Measurements from ENCODE around the gene ZNF646. TPM values are rescaled to one million over a fixed set of nuclear protein-coding genes. Genes with fewer than 3 reads are reported as not detected.
A peak's percentile ranks its signal among the peaks of the same experiment; 100 is the strongest.

Gene ZNF646
- total and polyA plus RNA-seq, 2 of the 13 experiments (the other 11 are each of a cell fraction or from before 2014, with no cell fraction given), result 3.4 to 10.9 TPM

GRCh38 chr16:31033709-31034492 lies 40.3 kb upstream of the ZNF646 start (continued):
- TF ChIP-seq, protein P1, sequence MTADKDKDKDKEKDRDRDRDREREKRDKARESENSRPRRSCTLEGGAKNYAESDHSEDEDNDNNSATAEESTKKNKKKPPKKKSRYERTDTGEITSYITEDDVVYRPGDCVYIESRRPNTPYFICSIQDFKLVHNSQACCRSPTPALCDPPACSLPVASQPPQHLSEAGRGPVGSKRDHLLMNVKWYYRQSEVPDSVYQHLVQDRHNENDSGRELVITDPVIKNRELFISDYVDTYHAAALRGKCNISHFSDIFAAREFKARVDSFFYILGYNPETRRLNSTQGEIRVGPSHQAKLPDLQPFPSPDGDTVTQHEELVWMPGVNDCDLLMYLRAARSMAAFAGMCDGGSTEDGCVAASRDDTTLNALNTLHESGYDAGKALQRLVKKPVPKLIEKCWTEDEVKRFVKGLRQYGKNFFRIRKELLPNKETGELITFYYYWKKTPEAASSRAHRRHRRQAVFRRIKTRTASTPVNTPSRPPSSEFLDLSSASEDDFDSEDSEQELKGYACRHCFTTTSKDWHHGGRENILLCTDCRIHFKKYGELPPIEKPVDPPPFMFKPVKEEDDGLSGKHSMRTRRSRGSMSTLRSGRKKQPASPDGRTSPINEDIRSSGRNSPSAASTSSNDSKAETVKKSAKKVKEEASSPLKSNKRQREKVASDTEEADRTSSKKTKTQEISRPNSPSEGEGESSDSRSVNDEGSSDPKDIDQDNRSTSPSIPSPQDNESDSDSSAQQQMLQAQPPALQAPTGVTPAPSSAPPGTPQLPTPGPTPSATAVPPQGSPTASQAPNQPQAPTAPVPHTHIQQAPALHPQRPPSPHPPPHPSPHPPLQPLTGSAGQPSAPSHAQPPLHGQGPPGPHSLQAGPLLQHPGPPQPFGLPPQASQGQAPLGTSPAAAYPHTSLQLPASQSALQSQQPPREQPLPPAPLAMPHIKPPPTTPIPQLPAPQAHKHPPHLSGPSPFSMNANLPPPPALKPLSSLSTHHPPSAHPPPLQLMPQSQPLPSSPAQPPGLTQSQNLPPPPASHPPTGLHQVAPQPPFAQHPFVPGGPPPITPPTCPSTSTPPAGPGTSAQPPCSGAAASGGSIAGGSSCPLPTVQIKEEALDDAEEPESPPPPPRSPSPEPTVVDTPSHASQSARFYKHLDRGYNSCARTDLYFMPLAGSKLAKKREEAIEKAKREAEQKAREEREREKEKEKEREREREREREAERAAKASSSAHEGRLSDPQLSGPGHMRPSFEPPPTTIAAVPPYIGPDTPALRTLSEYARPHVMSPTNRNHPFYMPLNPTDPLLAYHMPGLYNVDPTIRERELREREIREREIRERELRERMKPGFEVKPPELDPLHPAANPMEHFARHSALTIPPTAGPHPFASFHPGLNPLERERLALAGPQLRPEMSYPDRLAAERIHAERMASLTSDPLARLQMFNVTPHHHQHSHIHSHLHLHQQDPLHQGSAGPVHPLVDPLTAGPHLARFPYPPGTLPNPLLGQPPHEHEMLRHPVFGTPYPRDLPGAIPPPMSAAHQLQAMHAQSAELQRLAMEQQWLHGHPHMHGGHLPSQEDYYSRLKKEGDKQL (CRISPR knock-in tag; IDR thresholded peaks at IDR 0.05; ENCODE audit: low read depth), result no peak
- TF ChIP-seq PPARG (CRISPR knock-in tag; conservative IDR thresholded peaks at IDR 0.05) (0 out of 2 replicates have a peak, but pooled peaks have one; percentile 24), RXRB (CRISPR knock-in tag; IDR thresholded peaks at IDR 0.05; ENCODE audit: borderline replicate concordance) (peak; percentile 37; the same call in 1 of the 2 replicates), BRD4 (CRISPR knock-in tag; IDR thresholded peaks at IDR 0.05) (no peak), GABPA (IDR thresholded peaks at IDR 0.05; ENCODE audit: low read depth, low read length) (peak; percentile 57), GABPA (CRISPR knock-in tag; IDR thresholded peaks at IDR 0.05; ENCODE audit: low read depth) (peak; percentile 86), NCOA2 (CRISPR knock-in tag; IDR thresholded peaks at IDR 0.05) (peak; percentile 54; the same call in 1 of the 2 replicates), RNF219 (CRISPR knock-in tag; IDR thresholded peaks at IDR 0.05) (no peak), DBP (CRISPR knock-in tag; IDR thresholded peaks at IDR 0.05; ENCODE audit: not compliant biosample characterization) (no peak), NFIC (IDR thresholded peaks at IDR 0.05; ENCODE audit: low read length) (no peak), ZFP36L1 (CRISPR knock-in tag; IDR thresholded peaks at IDR 0.05) (no peak), PRDM4 (CRISPR knock-in tag; IDR thresholded peaks at IDR 0.05; ENCODE audit: borderline replicate concordance) (no peak), ZNF597 (CRISPR knock-in tag; IDR thresholded peaks at IDR 0.05) (peak; percentile 92; the same call in 1 of the 2 replicates)
